Astrocyte of the hippocampus (primary cell): ENCODE measurements around the gene KRT32.

Experiments
- DNase-seq: peaks from one replicate; pipeline ENCODE4 v3.0.0; 2011; ENCODE audit warnings: low read depth, low spot score

The KRT32 gene

GRCh38 chr17:41492771-41493170 is 25.6 kb upstream of the KRT32 start:
- DNase-seq, result peak; percentile 71

GRCh38 chr17:41492351-41492750 is 25.2 kb upstream of the KRT32 start:
- DNase-seq, result no peak

- no peak for DNase-seq
These were observed 24.3 kb upstream of the KRT32 start for GRCh38 chr17:41491476-41491875.

GRCh38 chr17:41490000-41490990 is 23.1 kb upstream of the KRT32 start:
- no peak for DNase-seq

GRCh38 chr17:41489531-41489930 is 22.3 kb upstream of the KRT32 start, which contains the start of gene KRT36:
KRT36 (minus strand) TSS chr17:41489910; CDS start chr17:41489864, 46 bp downstream.
- DNase-seq, result no peak

GRCh38 chr17:41486809-41487530 is 19.8 kb upstream of the KRT32 start:
- DNase-seq, result no peak

- DNase-seq, result no peak
These were observed 19.1 kb upstream of the KRT32 start for GRCh38 chr17:41486316-41486715.

- DNase-seq, result no peak
These were observed 18.0 kb upstream of the KRT32 start for GRCh38 chr17:41484920-41485904.

- DNase-seq, result no peak
These were observed 17.0 kb upstream of the KRT32 start for GRCh38 chr17:41483991-41484826.

- DNase-seq, result no peak
These were observed 16.3 kb upstream of the KRT32 start for GRCh38 chr17:41483531-41483930.

GRCh38 chr17:41481036-41481435 is 13.8 kb upstream of the KRT32 start, which contains the start of gene KRT35:
KRT35 (minus strand) TSS chr17:41481151; CDS start chr17:41481097, 54 bp downstream.
- no peak for DNase-seq

GRCh38 chr17:41480581-41480980 is 13.4 kb upstream of the KRT32 start:
- DNase-seq, result no peak

- no peak for DNase-seq
These were observed 12.9 kb upstream of the KRT32 start for GRCh38 chr17:41480136-41480535.

- DNase-seq, result no peak
These were observed 11.1 kb upstream of the KRT32 start for GRCh38 chr17:41478237-41478636.

GRCh38 chr17:41476866-41477815 is 10.0 kb upstream of the KRT32 start:
- no peak for DNase-seq

GRCh38 chr17:41475421-41475820 is 8.2 kb upstream of the KRT32 start:
- DNase-seq, result no peak

GRCh38 chr17:41474863-41475262 is 7.7 kb upstream of the KRT32 start:
- DNase-seq, result no peak

GRCh38 chr17:41468346-41468745 is 1.2 kb upstream of the KRT32 start:
- no peak for DNase-seq

- DNase-seq, result no peak
These were observed 375 bp upstream of the KRT32 start for GRCh38 chr17:41467561-41467960.
